Ascending aorta (tissue), 2 donors: ENCODE measurements around the gene P4HB. TPM values are rescaled to one million over a fixed set of nuclear protein-coding genes. Genes with fewer than 3 reads are reported as not detected.

Experiments used
- DNase-seq, 2 donors: peaks; one replicate each; pipeline ENCODE4 v3.0.0-alpha.2; 2019; ENCODE audit warnings: low spot score in 2 of 2
- H3K27ac ChIP-seq, 2 donors: fragments of 200-600 bp; sonication (generic); one replicate each; pipeline ENCODE4 v1.5.1; 2016 to 2017; ENCODE audit warnings: mild to moderate bottlenecking in 1 of 2
- H3K27me3 ChIP-seq: fragments of 200-600 bp; sonication (generic); one replicate; pipeline ENCODE4 v1.5.1; 2017
- H3K36me3 ChIP-seq, 2 donors: fragments of 200-600 bp; sonication (generic); one replicate each; pipeline ENCODE4 v1.5.1; 2016
- H3K4me1 ChIP-seq, 2 donors: fragments of 200-600 bp; sonication (generic); one replicate each; pipeline ENCODE4 v1.5.1; 2016 to 2017; ENCODE audit warnings: mild to moderate bottlenecking in 1 of 2
- H3K4me3 ChIP-seq, 2 donors: fragments of 200-600 bp; sonication (generic); one replicate each; pipeline ENCODE4 v1.5.1; 2016 to 2017; ENCODE audit warnings: mild to moderate bottlenecking in 1 of 2
- H3K9me3 ChIP-seq, 2 donors: fragments of 200-600 bp; sonication (generic); one replicate each; pipeline ENCODE4 v1.5.1; 2016
- CTCF ChIP-seq, 3 experiments: fragments of 200-600 bp in 2 of 3; fragments of 450-650 bp in 1 of 3; sonication (generic) in 2 of 3; IDR thresholded peaks; one replicate each; pipeline ENCODE4 v1.5.1; 2016 to 2019; ENCODE audit warnings: antibody characterized with exemption in 3 of 3, mild to moderate bottlenecking in 1 of 3, moderate library complexity in 1 of 3
- intact Hi-C: fragments of 100-400 bp; cut with DNase I; formaldehyde crosslinking; loops from one replicate; pipeline ENCODE4 v1.15.1; 2023
- total RNA-seq: library from RNA; depleted of rRNA; stranded (reverse); fragments of >200 nt; gene quantifications from one replicate; pipeline ENCODE4 v1.1.0, GENCODE V29; 2016

The P4HB gene
- total RNA-seq, 1 donor from 2014 or later: 670 TPM

GRCh38 chr17:81860756-81861568, 627 bp upstream of the P4HB start:
- Histone ChIP-seq H3K9me3 (no peaks in the 10 kb centered on the region), H3K36me3 (peaks cover 11 to 40% of the 10 kb centered on the region in 2 donors), H3K4me1 (peaks cover 10 to 29% of the 10 kb centered on the region in 2 donors), H3K4me3 (peak overlapping the region; percentile 83 to 90), H3K27ac (peak overlapping the region; percentile 96), H3K27me3 (no peaks in the 10 kb centered on the region)
- peak; percentile 99 to 100 for DNase-seq
- no peak for TF ChIP-seq CTCF (IDR thresholded peaks at IDR 0.05)
- intact Hi-C loops: loop anchor here (1.0 to 10.0 kb wide), 3 partner anchors 10 to 346 kb away; partner anchors contain the start of genes ACTG1 and ARHGDIA

- peaks cover 10 to 29% of the 10 kb centered on the region in 2 donors for H3K4me1 ChIP-seq
- intact Hi-C loops: no loop called here
These were observed 1.1 kb downstream of the P4HB start for GRCh38 chr17:81858967-81859905.

GRCh38 chr17:81858170-81858966, 2.0 kb downstream of the P4HB start:
- intact Hi-C loops: no loop called here
- no peak for TF ChIP-seq CTCF (IDR thresholded peaks at IDR 0.05)
- H3K4me3 ChIP-seq: peak overlapping the region; percentile 87 to 91
- no peak for DNase-seq
- H3K9me3 ChIP-seq: no peaks in the 10 kb centered on the region
- H3K27me3 ChIP-seq: no peaks in the 10 kb centered on the region
- no peak overlapping the region for H3K27ac ChIP-seq
- H3K4me1 ChIP-seq: peaks cover 10 to 29% of the 10 kb centered on the region in 2 donors
- H3K36me3 ChIP-seq: peaks cover 36 to 51% of the 10 kb centered on the region in 2 donors

More at GRCh38 chr17:81858967-81859905, 1.1 kb downstream of the P4HB start:
- Histone ChIP-seq H3K36me3 (peaks cover 28 to 44% of the 10 kb centered on the region in 2 donors), H3K9me3 (no peaks in the 10 kb centered on the region), H3K27me3 (no peaks in the 10 kb centered on the region), H3K27ac (peak overlapping the region; percentile 89 to 96), H3K4me3 (peak overlapping the region; percentile 87 to 91)
- no peak for DNase-seq
- TF ChIP-seq CTCF (IDR thresholded peaks at IDR 0.05): no peak

GRCh38 chr17:81854974-81855774, 5.2 kb downstream of the P4HB start:
- peaks cover 10 to 16% of the 10 kb centered on the region in 2 donors for H3K4me1 ChIP-seq
- no peak overlapping the region for H3K27ac ChIP-seq
- peaks cover 59 to 79% of the 10 kb centered on the region in 2 donors for H3K36me3 ChIP-seq
- no peaks in the 10 kb centered on the region for H3K9me3 ChIP-seq
- TF ChIP-seq CTCF (IDR thresholded peaks at IDR 0.05): no peak
- H3K4me3 ChIP-seq: no peak overlapping the region
- no peaks in the 10 kb centered on the region for H3K27me3 ChIP-seq
- intact Hi-C loops: no loop called here
- DNase-seq: no peak
